GM18868 (cell line): Measurements from ENCODE around the gene DCTPP1.

Experiments used
- ATAC-seq: cut with Tn5 transposase; IDR thresholded peaks from one replicate; pipeline ENCODE4 v1.9.1; 2021; ENCODE audit warnings: mild to moderate bottlenecking, moderate library complexity; ENCODE audit not compliant: unreplicated experiment

DCTPP1 gene

DNA sequence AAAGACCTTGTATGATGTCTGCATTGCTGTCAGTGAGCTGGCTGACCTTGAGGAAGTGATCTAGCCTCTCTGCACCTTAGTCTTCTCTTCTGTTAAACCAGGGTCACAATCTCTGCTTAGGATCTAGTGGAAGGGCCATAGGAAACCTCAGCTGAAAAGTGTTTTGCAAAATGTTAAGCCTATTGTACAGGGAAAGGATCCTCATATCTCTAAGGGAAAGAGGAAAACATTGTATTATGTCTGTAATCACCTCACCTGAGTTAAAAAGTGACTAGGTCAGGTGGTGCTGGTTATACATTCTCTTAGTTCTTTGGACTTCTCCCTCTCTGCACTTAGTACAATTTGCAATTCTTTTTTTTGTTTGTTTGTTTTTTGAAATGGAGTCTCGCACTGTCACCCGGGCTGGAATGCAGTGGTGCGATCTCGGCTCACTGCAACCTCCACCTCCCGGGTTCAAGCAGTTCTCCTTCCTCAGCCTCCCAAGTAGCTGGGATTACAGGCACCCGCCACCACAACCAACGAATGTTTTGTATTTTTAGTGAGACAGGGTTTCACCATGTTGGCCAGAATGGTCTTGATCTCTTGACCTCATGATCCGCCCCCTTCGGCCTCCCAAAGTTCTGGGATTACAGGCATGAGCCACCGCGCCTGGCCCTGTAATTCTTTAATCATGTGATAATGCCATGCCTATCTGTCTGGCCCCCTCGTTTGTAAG lies 17.8 kb upstream of the DCTPP1 start:
- ATAC-seq = no peak

GRCh38 chr16:30446203-30446595 lies 16.4 kb upstream of the DCTPP1 start:
- no peak for ATAC-seq

GRCh38 chr16:30445408-30446202 lies 15.8 kb upstream of the DCTPP1 start, which contains the start of gene SEPHS2:
SEPHS2 (minus strand) TSS chr16:30445874; CDS start chr16:30445727, 147 bp downstream.
- peak; percentile 95 for ATAC-seq

DNA sequence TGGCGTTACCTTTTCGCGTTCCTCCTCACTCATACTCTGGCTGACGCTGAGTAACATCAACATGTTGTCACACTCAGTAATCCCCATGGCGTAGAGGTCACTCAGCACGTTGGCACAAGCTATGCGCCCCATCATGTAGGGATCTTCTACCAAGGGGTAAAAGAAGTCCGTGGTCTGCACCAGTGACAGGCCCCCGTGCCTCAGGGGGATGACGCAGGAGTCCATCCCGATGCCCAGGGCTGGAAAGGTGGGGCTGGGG lies 15.2 kb upstream of the DCTPP1 start:
- no peak for ATAC-seq

DNA sequence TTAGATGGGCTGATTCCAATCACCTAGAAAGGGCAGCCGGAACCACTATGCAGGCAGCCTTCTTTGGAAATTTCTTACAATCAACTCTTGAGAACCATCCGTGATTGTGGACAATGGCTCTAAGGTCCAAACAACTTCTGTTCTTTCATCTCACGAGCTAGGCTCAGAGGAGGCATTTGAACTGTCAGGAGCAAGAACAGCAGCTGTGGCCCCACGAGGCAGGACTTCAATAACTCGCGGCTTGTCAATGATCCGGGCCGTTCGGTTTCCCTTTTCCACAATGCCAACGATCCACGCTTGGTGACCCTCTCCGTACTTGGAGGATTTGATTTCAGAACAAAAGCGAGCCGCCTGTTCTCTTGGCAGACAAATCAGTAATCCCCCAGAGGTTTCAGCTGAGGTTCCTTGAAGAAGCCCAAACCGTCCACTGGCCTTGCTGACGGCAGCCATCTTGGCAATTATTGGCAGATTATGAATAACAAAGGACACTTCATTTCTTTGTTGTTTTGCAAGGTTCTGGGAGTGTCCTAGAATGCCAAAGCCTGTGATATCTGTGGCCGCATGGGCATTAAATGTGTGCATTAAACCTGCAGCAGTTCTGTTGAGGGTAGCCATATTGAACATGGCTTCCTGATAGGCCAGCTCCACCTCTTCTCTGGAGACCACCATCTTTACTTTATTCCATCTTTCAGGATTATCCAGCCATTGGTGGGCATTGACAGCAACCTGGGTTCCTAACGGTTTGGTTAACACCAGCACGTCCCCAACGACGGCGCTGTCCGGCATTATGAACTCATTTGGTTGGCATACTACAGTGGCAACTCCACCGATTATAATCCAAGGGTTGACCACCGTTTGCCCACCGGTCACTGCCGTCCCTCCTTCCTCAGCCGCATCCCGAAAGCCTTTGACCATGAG lies 14.7 kb upstream of the DCTPP1 start:
- ATAC-seq = no peak

- ATAC-seq = no peak
These were observed 13.8 kb upstream of the DCTPP1 start for GRCh38 chr16:30443631-30444030.

- no peak for ATAC-seq
These were observed 10.0 kb upstream of the DCTPP1 start for GRCh38 chr16:30439720-30440348.

GRCh38 chr16:30438835-30439234 lies 9.0 kb upstream of the DCTPP1 start:
- ATAC-seq = no peak

DNA sequence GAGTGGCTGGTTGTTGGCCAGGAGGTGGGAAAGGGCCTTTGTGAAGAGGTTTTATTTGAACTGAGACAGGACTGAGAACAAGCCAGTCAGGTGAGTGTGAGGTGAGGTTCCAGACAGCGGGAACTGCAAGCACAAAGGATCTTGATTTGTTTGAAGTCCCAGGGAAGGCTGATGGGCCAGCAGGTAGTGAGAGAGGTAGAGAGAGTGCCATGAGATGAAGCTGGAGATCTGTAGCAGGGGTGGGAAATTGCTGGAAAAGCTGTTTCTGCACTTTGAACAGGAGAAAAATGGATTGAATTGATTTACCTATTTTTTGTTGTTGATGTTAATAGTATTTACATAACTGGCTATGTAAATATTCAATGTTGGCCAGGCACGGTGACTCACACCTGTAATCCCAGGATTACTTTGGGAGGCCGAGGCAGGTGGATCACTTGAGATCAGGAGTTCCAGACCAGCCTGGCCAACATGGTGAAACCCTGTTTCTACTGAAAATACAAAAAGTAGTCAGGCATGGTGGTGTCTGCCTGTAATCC lies 7.7 kb upstream of the DCTPP1 start:
- ATAC-seq = no peak

DNA sequence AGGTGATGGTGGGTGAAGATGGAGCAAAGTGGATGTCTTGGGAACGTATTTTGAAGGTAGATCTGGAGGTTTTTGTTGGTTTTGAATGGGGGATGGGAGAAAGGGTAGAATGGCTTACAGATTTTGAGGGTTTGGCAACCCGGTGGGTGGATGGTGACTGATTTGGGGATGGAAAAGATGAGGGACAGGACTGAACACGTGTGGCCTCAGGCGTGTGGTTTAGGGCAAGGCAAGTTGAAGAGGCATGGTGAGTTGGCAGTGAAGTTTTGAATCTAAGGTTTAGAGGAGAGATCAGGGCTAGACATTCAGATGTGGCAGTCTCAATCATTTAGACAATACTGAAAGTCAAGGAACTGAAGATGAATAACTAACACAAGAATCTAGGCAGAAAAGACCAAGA lies 5.0 kb upstream of the DCTPP1 start:
- no peak for ATAC-seq

DNA sequence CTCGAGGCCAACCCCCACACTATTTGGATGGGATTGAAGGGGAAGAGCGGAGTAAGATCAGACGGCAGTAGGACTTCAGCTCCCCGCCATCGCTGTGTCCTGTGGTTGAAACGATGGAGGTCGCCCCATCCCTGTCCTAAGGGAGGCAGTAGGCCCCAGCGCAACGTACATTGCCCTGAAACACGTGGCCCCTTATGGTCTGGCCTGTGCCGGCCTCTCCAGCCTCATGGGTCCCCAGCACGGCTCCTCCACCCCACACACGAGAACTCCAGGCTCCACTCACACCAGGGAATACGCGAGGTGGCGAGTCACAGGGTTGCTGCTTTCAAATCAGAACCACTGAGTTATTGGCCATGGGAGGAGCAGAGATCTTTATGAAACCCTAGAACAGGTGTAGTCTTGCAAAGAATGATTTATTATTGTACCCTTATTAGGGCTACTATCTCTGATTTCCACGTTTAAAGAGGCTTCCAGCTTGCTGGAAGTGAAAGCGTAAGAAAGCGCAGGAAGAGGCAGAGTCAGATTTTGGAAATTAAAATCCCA lies 669 bp upstream of the DCTPP1 start:
- ATAC-seq = peak; percentile 9

- ATAC-seq = no peak
These were observed 482 bp downstream of the DCTPP1 start for GRCh38 chr16:30429418-30429677.

- ATAC-seq = no peak
These were observed 1.8 kb downstream of the DCTPP1 start for GRCh38 chr16:30428055-30428454.

- no peak for ATAC-seq
These were observed 8.8 kb downstream of the DCTPP1 start for GRCh38 chr16:30421010-30421409.

GRCh38 chr16:30418350-30419181 lies 11.3 kb downstream of the DCTPP1 start:
- ATAC-seq = no peak

DNA sequence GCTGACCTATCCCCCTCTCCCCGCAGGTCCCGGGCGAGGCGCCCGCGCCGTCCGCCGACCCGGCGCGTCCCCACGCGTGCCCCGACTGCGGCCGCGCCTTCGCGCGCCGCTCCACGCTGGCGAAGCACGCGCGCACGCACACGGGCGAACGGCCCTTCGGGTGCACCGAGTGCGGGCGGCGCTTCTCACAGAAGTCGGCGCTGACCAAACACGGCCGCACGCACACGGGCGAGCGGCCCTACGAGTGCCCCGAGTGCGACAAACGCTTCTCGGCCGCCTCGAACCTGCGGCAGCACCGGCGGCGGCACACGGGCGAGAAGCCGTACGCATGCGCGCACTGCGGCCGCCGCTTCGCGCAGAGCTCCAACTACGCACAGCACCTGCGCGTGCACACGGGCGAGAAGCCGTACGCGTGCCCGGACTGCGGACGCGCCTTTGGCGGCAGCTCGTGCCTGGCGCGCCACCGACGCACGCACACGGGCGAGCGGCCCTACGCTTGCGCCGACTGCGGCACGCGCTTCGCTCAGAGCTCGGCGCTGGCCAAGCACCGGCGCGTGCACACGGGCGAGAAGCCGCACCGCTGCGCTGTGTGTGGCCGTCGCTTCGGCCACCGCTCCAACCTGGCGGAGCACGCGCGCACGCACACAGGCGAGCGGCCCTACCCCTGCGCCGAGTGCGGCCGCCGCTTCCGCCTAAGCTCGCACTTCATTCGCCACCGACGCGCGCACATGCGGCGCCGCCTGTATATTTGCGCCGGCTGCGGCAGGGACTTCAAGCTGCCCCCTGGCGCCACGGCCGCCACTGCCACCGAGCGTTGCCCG lies 12.1 kb downstream of the DCTPP1 start:
- ATAC-seq = no peak

GRCh38 chr16:30416624-30417528 lies 13.0 kb downstream of the DCTPP1 start:
- no peak for ATAC-seq

- ATAC-seq = no peak
These were observed 13.7 kb downstream of the DCTPP1 start for GRCh38 chr16:30416047-30416603.
